HG03457 (cell line): ENCODE results near the gene MAT2A.
A peak's percentile ranks its signal among the peaks of the same experiment; 100 is the strongest.
"Not testable (repeated sequence)": the region's sequence is repeated elsewhere in the genome, so short reads cannot be mapped to it uniquely, and the experiment has no call there.

Source experiments
- ATAC-seq: cut with Tn5 transposase; IDR thresholded peaks from one replicate; pipeline ENCODE4 v1.9.1; 2021; ENCODE audit warnings: moderate number of reproducible peaks; ENCODE audit not compliant: unreplicated experiment

The MAT2A gene

GRCh38 chr2:85523903-85524335 lies 15.0 kb upstream of the MAT2A start:
- ATAC-seq = no peak

GRCh38 chr2:85524336-85524908 lies 14.5 kb upstream of the MAT2A start:
- no peak for ATAC-seq

- ATAC-seq = no peak
Measured at GRCh38 chr2:85525029-85525428, 13.9 kb upstream of the MAT2A start.

- ATAC-seq = no peak
Measured at GRCh38 chr2:85525567-85525966, 13.4 kb upstream of the MAT2A start.

- ATAC-seq = no peak
Measured at GRCh38 chr2:85527787-85528186, 11.2 kb upstream of the MAT2A start.

- ATAC-seq = no peak
Measured at GRCh38 chr2:85528355-85528754, 10.6 kb upstream of the MAT2A start.

GRCh38 chr2:85529809-85530208 lies 9.2 kb upstream of the MAT2A start:
- ATAC-seq = no peak

GRCh38 chr2:85531589-85531988 lies 7.4 kb upstream of the MAT2A start:
- no peak for ATAC-seq

GRCh38 chr2:85534099-85534498 lies 4.9 kb upstream of the MAT2A start:
- no peak for ATAC-seq

GRCh38 chr2:85534881-85535280 lies 4.1 kb upstream of the MAT2A start:
- no peak for ATAC-seq

- no peak for ATAC-seq
Measured at GRCh38 chr2:85536479-85536878, 2.5 kb upstream of the MAT2A start.

GRCh38 chr2:85537600-85538506 lies 1.1 kb upstream of the MAT2A start:
- no peak for ATAC-seq

GRCh38 chr2:85539361-85540132 lies 579 bp downstream of the MAT2A start:
- peak; percentile 31 for ATAC-seq

- ATAC-seq = no peak
Measured at GRCh38 chr2:85540133-85540648, 1.2 kb downstream of the MAT2A start.

GRCh38 chr2:85541262-85541661 lies 2.3 kb downstream of the MAT2A start:
- no peak for ATAC-seq

GRCh38 chr2:85541753-85542457 lies 2.9 kb downstream of the MAT2A start:
- ATAC-seq = no peak

- no peak for ATAC-seq
Measured at GRCh38 chr2:85542777-85543176, 3.8 kb downstream of the MAT2A start.

GRCh38 chr2:85544254-85544691 lies 5.3 kb downstream of the MAT2A start:
- not testable (repeated sequence) for ATAC-seq

- not testable (repeated sequence) for ATAC-seq
Measured at GRCh38 chr2:85544915-85545779, 6.2 kb downstream of the MAT2A start.

- no peak for ATAC-seq
Measured at GRCh38 chr2:85545780-85546240, 6.8 kb downstream of the MAT2A start.
